ENCODE results near the gene KDM2B.

GRCh38 chr12:121513464-121514183 lies 67.2 kb downstream of the KDM2B start:
- TF ChIP-seq GABPA (IDR thresholded peaks at IDR 0.05; ENCODE audit: borderline replicate concordance, insufficient read depth, low read length) = no peak
- TF ChIP-seq POLR2AphosphoS5 (IDR thresholded peaks at IDR 0.05; ENCODE audit: low read depth, low read length) = no peak
- TF ChIP-seq SRF (IDR thresholded peaks at IDR 0.05; ENCODE audit: low read depth, low read length) = no peak
- peak in 1 of 3 experiments; percentile 21; a peak in 1 of 4 replicates for TF ChIP-seq CTCF (IDR thresholded peaks at IDR 0.05; ENCODE audit: control extremely low read depth in 1 of 3, insufficient read depth in 1 of 3, low read depth in 1 of 3, low read length in 3 of 3)
- TF ChIP-seq MAX (IDR thresholded peaks at IDR 0.05) = no peak
- no peak for TF ChIP-seq JUND (IDR thresholded peaks at IDR 0.05; ENCODE audit: low read length)
- TF ChIP-seq RBBP5 (IDR thresholded peaks at IDR 0.05; ENCODE audit: borderline replicate concordance, low read depth, low read length) = no peak
